ENCODE results near the gene RALB.

DNA sequence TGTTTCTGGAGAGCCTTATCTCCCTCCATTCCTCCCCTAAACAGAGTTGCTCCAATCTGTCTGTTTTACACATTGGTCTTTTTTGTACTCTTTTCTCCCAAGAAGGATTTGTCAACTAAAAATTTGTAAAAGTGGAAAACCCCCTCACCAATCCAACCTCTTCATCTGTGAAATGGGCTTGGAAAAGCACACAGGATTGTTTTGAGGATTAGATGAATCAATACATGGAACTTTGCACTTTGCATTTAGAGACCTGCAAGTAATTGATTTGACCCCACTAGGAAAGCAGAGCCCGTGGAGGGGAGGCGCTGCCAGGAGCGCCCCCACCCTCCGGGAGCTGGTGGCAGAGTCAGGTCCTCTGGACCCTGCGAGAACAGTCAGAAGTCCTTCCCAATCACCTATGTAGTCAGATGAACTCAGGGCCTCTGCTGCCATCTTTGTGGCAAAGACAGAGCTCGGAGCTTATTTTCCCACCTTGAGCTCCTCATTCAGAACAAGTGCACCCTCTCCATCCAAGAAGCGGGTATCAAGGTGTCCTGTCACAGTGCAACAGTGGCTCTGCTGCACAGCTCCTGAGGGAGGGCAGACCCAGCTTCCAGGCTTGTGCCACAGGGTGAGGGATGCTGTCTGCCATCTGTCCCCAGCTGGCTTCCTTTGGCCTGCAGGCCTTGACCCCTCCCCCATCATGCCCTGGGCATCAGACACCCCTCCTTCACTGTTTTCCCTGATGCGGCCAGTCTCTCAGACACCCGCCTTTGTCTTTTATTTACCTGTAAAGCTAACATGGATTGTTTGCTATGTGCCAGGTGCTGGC, 27.7 kb upstream of the RALB start:
- no peak for TF ChIP-seq EZH2 (IDR thresholded peaks at IDR 0.05)
- TF ChIP-seq POLR2AphosphoS5 (IDR thresholded peaks at IDR 0.05; ENCODE audit: borderline replicate concordance, low read depth, low read length), result no peak
- no peak for TF ChIP-seq FOXP2 (optimal IDR thresholded peaks at IDR 0.05; ENCODE audit: control extremely low read depth, extremely low read length, insufficient read depth)

Data from SK-N-MC (cell line).